Measurements from ENCODE around the gene LRFN4.

DNA sequence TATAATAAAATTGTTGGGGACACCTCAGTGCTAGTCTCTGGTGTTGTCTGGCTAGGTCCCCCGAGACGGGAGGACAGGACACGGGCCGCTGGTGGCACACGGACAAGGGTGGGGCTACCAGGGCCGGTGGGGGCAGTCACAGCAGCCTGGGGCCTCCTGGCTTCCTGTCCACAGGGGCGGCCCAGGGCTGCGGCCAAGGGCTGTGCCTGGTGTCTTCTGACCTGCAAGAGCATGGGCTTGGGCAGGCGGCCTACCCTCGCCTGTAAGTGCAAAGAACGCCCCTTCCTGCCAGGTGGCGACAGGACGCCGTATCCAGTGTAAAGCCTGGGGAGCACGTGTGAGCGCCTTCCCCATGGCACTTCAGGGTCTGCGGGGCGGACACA lies 3.6 kb downstream of the LRFN4 start:
- TF ChIP-seq, protein P1, sequence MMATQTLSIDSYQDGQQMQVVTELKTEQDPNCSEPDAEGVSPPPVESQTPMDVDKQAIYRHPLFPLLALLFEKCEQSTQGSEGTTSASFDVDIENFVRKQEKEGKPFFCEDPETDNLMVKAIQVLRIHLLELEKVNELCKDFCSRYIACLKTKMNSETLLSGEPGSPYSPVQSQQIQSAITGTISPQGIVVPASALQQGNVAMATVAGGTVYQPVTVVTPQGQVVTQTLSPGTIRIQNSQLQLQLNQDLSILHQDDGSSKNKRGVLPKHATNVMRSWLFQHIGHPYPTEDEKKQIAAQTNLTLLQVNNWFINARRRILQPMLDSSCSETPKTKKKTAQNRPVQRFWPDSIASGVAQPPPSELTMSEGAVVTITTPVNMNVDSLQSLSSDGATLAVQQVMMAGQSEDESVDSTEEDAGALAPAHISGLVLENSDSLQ (IDR thresholded peaks at IDR 0.05) = no peak
- TF ChIP-seq, protein P2, sequence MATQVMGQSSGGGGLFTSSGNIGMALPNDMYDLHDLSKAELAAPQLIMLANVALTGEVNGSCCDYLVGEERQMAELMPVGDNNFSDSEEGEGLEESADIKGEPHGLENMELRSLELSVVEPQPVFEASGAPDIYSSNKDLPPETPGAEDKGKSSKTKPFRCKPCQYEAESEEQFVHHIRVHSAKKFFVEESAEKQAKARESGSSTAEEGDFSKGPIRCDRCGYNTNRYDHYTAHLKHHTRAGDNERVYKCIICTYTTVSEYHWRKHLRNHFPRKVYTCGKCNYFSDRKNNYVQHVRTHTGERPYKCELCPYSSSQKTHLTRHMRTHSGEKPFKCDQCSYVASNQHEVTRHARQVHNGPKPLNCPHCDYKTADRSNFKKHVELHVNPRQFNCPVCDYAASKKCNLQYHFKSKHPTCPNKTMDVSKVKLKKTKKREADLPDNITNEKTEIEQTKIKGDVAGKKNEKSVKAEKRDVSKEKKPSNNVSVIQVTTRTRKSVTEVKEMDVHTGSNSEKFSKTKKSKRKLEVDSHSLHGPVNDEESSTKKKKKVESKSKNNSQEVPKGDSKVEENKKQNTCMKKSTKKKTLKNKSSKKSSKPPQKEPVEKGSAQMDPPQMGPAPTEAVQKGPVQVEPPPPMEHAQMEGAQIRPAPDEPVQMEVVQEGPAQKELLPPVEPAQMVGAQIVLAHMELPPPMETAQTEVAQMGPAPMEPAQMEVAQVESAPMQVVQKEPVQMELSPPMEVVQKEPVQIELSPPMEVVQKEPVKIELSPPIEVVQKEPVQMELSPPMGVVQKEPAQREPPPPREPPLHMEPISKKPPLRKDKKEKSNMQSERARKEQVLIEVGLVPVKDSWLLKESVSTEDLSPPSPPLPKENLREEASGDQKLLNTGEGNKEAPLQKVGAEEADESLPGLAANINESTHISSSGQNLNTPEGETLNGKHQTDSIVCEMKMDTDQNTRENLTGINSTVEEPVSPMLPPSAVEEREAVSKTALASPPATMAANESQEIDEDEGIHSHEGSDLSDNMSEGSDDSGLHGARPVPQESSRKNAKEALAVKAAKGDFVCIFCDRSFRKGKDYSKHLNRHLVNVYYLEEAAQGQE (IDR thresholded peaks at IDR 0.05; ENCODE audit: low read depth, low read length) = no peak
- TF ChIP-seq, protein P3, sequence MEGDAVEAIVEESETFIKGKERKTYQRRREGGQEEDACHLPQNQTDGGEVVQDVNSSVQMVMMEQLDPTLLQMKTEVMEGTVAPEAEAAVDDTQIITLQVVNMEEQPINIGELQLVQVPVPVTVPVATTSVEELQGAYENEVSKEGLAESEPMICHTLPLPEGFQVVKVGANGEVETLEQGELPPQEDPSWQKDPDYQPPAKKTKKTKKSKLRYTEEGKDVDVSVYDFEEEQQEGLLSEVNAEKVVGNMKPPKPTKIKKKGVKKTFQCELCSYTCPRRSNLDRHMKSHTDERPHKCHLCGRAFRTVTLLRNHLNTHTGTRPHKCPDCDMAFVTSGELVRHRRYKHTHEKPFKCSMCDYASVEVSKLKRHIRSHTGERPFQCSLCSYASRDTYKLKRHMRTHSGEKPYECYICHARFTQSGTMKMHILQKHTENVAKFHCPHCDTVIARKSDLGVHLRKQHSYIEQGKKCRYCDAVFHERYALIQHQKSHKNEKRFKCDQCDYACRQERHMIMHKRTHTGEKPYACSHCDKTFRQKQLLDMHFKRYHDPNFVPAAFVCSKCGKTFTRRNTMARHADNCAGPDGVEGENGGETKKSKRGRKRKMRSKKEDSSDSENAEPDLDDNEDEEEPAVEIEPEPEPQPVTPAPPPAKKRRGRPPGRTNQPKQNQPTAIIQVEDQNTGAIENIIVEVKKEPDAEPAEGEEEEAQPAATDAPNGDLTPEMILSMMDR (IDR thresholded peaks at IDR 0.05 in 2 of 3, conservative IDR thresholded peaks at IDR 0.05 in 1 of 3; ENCODE audit: control insufficient read depth in 2 of 3, extremely low read depth in 1 of 3, insufficient read depth in 1 of 3, low read depth in 3 of 3, low read length in 3 of 3) = no peak
- TF ChIP-seq CHD4 (IDR thresholded peaks at IDR 0.05) (no peak), YY1 (IDR thresholded peaks at IDR 0.05; ENCODE audit: low read depth, low read length) (no peak), ZNF24 (IDR thresholded peaks at IDR 0.05) (no peak), ESRRA (IDR thresholded peaks at IDR 0.05; ENCODE audit: low read length) (no peak)
- TF ChIP-seq, protein P4, sequence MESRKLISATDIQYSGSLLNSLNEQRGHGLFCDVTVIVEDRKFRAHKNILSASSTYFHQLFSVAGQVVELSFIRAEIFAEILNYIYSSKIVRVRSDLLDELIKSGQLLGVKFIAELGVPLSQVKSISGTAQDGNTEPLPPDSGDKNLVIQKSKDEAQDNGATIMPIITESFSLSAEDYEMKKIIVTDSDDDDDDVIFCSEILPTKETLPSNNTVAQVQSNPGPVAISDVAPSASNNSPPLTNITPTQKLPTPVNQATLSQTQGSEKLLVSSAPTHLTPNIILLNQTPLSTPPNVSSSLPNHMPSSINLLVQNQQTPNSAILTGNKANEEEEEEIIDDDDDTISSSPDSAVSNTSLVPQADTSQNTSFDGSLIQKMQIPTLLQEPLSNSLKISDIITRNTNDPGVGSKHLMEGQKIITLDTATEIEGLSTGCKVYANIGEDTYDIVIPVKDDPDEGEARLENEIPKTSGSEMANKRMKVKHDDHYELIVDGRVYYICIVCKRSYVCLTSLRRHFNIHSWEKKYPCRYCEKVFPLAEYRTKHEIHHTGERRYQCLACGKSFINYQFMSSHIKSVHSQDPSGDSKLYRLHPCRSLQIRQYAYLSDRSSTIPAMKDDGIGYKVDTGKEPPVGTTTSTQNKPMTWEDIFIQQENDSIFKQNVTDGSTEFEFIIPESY (IDR thresholded peaks at IDR 0.05) = no peak
- TF ChIP-seq, protein P5, sequence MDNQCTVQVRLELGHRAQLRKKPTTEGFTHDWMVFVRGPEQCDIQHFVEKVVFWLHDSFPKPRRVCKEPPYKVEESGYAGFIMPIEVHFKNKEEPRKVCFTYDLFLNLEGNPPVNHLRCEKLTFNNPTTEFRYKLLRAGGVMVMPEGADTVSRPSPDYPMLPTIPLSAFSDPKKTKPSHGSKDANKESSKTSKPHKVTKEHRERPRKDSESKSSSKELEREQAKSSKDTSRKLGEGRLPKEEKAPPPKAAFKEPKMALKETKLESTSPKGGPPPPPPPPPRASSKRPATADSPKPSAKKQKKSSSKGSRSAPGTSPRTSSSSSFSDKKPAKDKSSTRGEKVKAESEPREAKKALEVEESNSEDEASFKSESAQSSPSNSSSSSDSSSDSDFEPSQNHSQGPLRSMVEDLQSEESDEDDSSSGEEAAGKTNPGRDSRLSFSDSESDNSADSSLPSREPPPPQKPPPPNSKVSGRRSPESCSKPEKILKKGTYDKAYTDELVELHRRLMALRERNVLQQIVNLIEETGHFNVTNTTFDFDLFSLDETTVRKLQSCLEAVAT (IDR thresholded peaks at IDR 0.05) = no peak
